Endothelial cell of umbilical vein (primary cell): ENCODE measurements around the gene ZNF407. TPM values are rescaled to one million over a fixed set of nuclear protein-coding genes. Genes with fewer than 3 reads are reported as not detected.
A peak's percentile ranks its signal among the peaks of the same experiment; 100 is the strongest.

Experiments used
- BruUV-seq: library from RNA; stranded (reverse); fragments of 400-500 nt; replicated peaks from 2 replicates; lab custom pipeline; 2021; lab: Mats Ljungman, UMichigan
- CTCF ChIA-PET: fragments of 300-600, 350-600 bp; sonication (Branson Sonifier 250); formaldehyde crosslinking; loops from one replicate; lab custom pipeline; 2021; ENCODE audit warnings: antibody characterized with exemption, inconsistent platforms; lab: Charles Lee
- POLR2A ChIA-PET: fragments of 300-600, 350-600 bp; sonication (Branson Sonifier 250); formaldehyde crosslinking; loops from one replicate; lab custom pipeline; 2021; ENCODE audit warnings: antibody characterized with exemption, inconsistent platforms; lab: Charles Lee
- DNase-seq: peaks from one replicate; pipeline ENCODE4 v3.0.0-alpha.2; 2011; ENCODE audit warnings: low read depth, low spot score
- FAIRE-seq: peaks from 2 replicates; lab custom pipeline; 2011; peaks lifted over from hg19 to GRCh38; lab: Jason Lieb, UNC
- H2AFZ ChIP-seq: 2 replicates; pipeline ENCODE4 v1.6.0; 2012; ENCODE audit warnings: low read depth, low read length, control low read depth, inconsistent platforms
- H3K27ac ChIP-seq: 2 replicates; pipeline ENCODE4 v1.5.1; 2011; ENCODE audit warnings: low read depth, mild to moderate bottlenecking, control low read depth, low read length, moderate library complexity; ENCODE audit not compliant: insufficient read depth
- H3K27me3 ChIP-seq, 2 experiments: 2 replicates each; pipeline versions ENCODE4 v1.6.0 to v1.6.1; 2011; ENCODE audit warnings: low read length in 2 of 2, mixed read lengths in 1 of 2; ENCODE audit not compliant: control insufficient read depth in 2 of 2, insufficient read depth in 2 of 2
- H3K36me3 ChIP-seq, 2 experiments: 2 replicates in 1 of 2; 3 replicates in 1 of 2; pipeline ENCODE4 v1.5.1; 2011; ENCODE audit warnings: low read length in 2 of 2, mild to moderate bottlenecking in 1 of 2, moderate library complexity in 1 of 2; ENCODE audit not compliant: control insufficient read depth in 2 of 2, insufficient read depth in 2 of 2; ENCODE audit errors: extremely low read depth in 1 of 2
- H3K4me1 ChIP-seq: 3 replicates; pipeline ENCODE4 v1.5.1; 2011; ENCODE audit warnings: mild to moderate bottlenecking, low read length; ENCODE audit not compliant: control insufficient read depth, insufficient read depth; ENCODE audit errors: extremely low read depth
- H3K4me2 ChIP-seq: 2 replicates; pipeline ENCODE4 v1.6.1; 2011; ENCODE audit warnings: low read length, control low read depth, mixed read lengths; ENCODE audit not compliant: insufficient read depth
- H3K4me3 ChIP-seq, 3 experiments: fragments of 200-600 bp in 1 of 3; sonication (generic), shearing (Covaris generic) in 1 of 3; replicated peaks in 1 of 3; 2 replicates each; pipeline ENCODE4 v1.5.1; 2011 to 2016; ENCODE audit warnings: control low read depth in 3 of 3, low read length in 3 of 3, mild to moderate bottlenecking in 2 of 3, inconsistent platforms in 1 of 3, low read depth in 1 of 3, moderate library complexity in 1 of 3; ENCODE audit not compliant: insufficient read depth in 1 of 3
- H3K79me2 ChIP-seq: 2 replicates; pipeline ENCODE4 v1.6.0; 2012; ENCODE audit warnings: low read length, inconsistent platforms; ENCODE audit not compliant: control insufficient read depth, insufficient read depth
- H3K9ac ChIP-seq: replicated peaks from 2 replicates; pipeline ENCODE3; 2011; ENCODE audit warnings: low read length, control low read depth; ENCODE audit not compliant: insufficient read depth; ENCODE audit errors: extremely low read depth
- H3K9me1 ChIP-seq: replicated peaks from 3 replicates; pipeline ENCODE4 v1.6.0; 2011; ENCODE audit warnings: mild to moderate bottlenecking, low read length; ENCODE audit not compliant: control insufficient read depth, insufficient read depth; ENCODE audit errors: extremely low read depth
- H3K9me3 ChIP-seq: replicated peaks from 2 replicates; pipeline ENCODE4 v1.5.1; 2012; ENCODE audit warnings: low read length, inconsistent platforms; ENCODE audit not compliant: control insufficient read depth, insufficient read depth
- H4K20me1 ChIP-seq: replicated peaks from 2 replicates; pipeline ENCODE3; 2011; ENCODE audit warnings: mild to moderate bottlenecking, low read length; ENCODE audit not compliant: control insufficient read depth, insufficient read depth; ENCODE audit errors: extremely low read depth
- CTCF ChIP-seq, 2 donors: IDR thresholded peaks; 1 replicate in 1 of 2; 2 replicates in 1 of 2; pipeline ENCODE4 v1.5.1; 2011; ENCODE audit warnings: low read length in 2 of 2, mild to moderate bottlenecking in 2 of 2, moderate library complexity in 2 of 2, control low read depth in 1 of 2, inconsistent platforms in 1 of 2, low read depth in 1 of 2; ENCODE audit not compliant: insufficient read depth in 1 of 2; ENCODE audit errors: extremely low read depth in 1 of 2
- EZH2 ChIP-seq: IDR thresholded peaks from 2 replicates; pipeline ENCODE4 v1.6.1; 2012; ENCODE audit warnings: borderline replicate concordance, low read depth, mild to moderate bottlenecking, moderate library complexity, low read length, inconsistent platforms; ENCODE audit not compliant: severe bottlenecking
- GATA2 ChIP-seq: IDR thresholded peaks from 2 replicates; pipeline ENCODE4 v1.7.0; 2011; ENCODE audit warnings: low read depth, mild to moderate bottlenecking, moderate library complexity, mixed read lengths, low read length; ENCODE audit not compliant: insufficient read length, insufficient read depth
- JUN ChIP-seq: IDR thresholded peaks from 2 replicates; pipeline ENCODE4 v1.6.1; 2011; ENCODE audit warnings: borderline replicate concordance, low read depth; ENCODE audit not compliant: insufficient read length, insufficient read depth
- POLR2AphosphoS5 ChIP-seq: IDR thresholded peaks from 2 replicates; pipeline ENCODE4 v1.6.1; 2012; ENCODE audit warnings: low read depth, mild to moderate bottlenecking, control low read depth, low read length, moderate library complexity; ENCODE audit not compliant: insufficient read depth
- dilution Hi-C: fragments of 300-500 bp; cut with MboI; formaldehyde crosslinking; loops from one replicate; pipeline ENCODE4 v1.15.0; 2019; ENCODE audit warnings: low sequenced_read_pairs; ENCODE audit not compliant: extremely low pct_ligation_motif_present
- intact Hi-C: fragments of 100-400 bp; cut with micrococcal nuclease; formaldehyde crosslinking; loops from one replicate; pipeline ENCODE4 v1.10.0; 2022
- polyA plus RNA-seq, 4 experiments: library from polyadenylated mRNA; depleted of rRNA in 3 of 4; stranded (reverse) in 3 of 4; unstranded in 1 of 4; fragments of >200 nt; gene quantifications; 2 replicates each; pipeline versions ENCODE4 v1.2.1 to v1.2.3, GENCODE V29; 2011 to 2012; ENCODE audit warnings: missing spikeins in 1 of 4
- total RNA-seq: library from RNA; stranded (reverse); gene quantifications from 2 replicates; pipeline ENCODE4 v1.2.3, GENCODE V29; 2021

The ZNF407 gene
- total and polyA plus RNA-seq, 2 donors (not counting 3 experiments of a cell fraction or from before 2014, with no cell fraction given) = 3.8 to 20.1 TPM

GRCh38 chr18:75067996-75068645, 470.5 kb downstream of the ZNF407 start:
- no peaks in the 10 kb centered on the region for H3K9me3 ChIP-seq
- DNase-seq = no peak

More at GRCh38 chr18:75067996-75068645, 470.5 kb downstream of the ZNF407 start:
- peak overlapping the region; percentile 64 for H3K4me2 ChIP-seq
- TSS peak; percentile 37 for BruUV-seq
- H2AFZ ChIP-seq = peak overlapping the region; percentile 27
- intact Hi-C loops (no loop called here), dilution Hi-C loops (no loop called here)
- H4K20me1 ChIP-seq = no peaks in the 10 kb centered on the region
- no peaks in the 10 kb centered on the region for H3K36me3 ChIP-seq
- ChIA-PET CTCF (interaction anchor here (1.0 to 1.4 kb wide), 8 partner anchors 8 to 415 kb away, joined by 3 to 8 read pairs (median 4); no protein-coding TSS in a partner anchor), POLR2A (no interaction called here)
- TF ChIP-seq CTCF (IDR thresholded peaks at IDR 0.05; ENCODE audit: extremely low read depth in 1 of 2, insufficient read depth in 1 of 2, low read depth in 1 of 2, low read length in 2 of 2) (no peak), POLR2AphosphoS5 (no peak), EZH2 (no peak), GATA2 (no peak), JUN (no peak)
- H3K27me3 ChIP-seq = no peaks in the 10 kb centered on the region
- no peaks in the 10 kb centered on the region for H3K9me1 ChIP-seq
- no peak for FAIRE-seq
- H3K9ac ChIP-seq = peak overlapping the region; percentile 65
- H3K79me2 ChIP-seq = no peaks in the 10 kb centered on the region
- H3K4me1 ChIP-seq = peaks cover 44% of the 10 kb centered on the region
- no peak overlapping the region for H3K4me3 ChIP-seq
- peak overlapping the region; percentile 99 for H3K27ac ChIP-seq
